B cell (primary cell): ENCODE results near the gene THY1. TPM values are rescaled to one million over a fixed set of nuclear protein-coding genes. Genes with fewer than 3 reads are reported as not detected.

Source experiments
- ATAC-seq: fragments of 200-7000 bp; cut with Tn5 transposase; one replicate; pipeline ENCODE4 v1.10.0; 2021; ENCODE audit warnings: low read depth, mild to moderate bottlenecking, moderate number of reproducible peaks, moderate library complexity
- CTCF ChIA-PET: fragments of 350-600 bp; sonication (Branson Sonifier 250); formaldehyde crosslinking; loops from one replicate; lab custom pipeline; 2021; ENCODE audit warnings: antibody characterized with exemption, inconsistent platforms; lab: Charles Lee
- POLR2A ChIA-PET: fragments of 350-600 bp; sonication (Branson Sonifier 250); formaldehyde crosslinking; loops from one replicate; lab custom pipeline; 2021; ENCODE audit warnings: antibody characterized with exemption; lab: Charles Lee
- DNase-seq: peaks from one replicate; pipeline ENCODE4 v3.0.0; 2013
- H2AFZ ChIP-seq: 2 replicates; pipeline ENCODE4 v1.6.1; 2012; ENCODE audit warnings: mild to moderate bottlenecking, low read depth, low read length; ENCODE audit not compliant: insufficient read depth, poor library complexity, severe bottlenecking
- H3K27ac ChIP-seq, 2 donors: 1 replicate in 1 of 2; 2 replicates in 1 of 2; pipeline ENCODE4 v1.5.1; 2012 to 2013; ENCODE audit warnings: low read length in 2 of 2, mild to moderate bottlenecking in 2 of 2, moderate library complexity in 1 of 2
- H3K27me3 ChIP-seq, 4 experiments: fragments of 200-600 bp in 1 of 4; sonication (generic) in 1 of 4; replicated peaks in 1 of 4; 1 replicate in 2 of 4; 2 replicates in 2 of 4; pipeline versions ENCODE4 v1.6.1 to v1.7.0; 2013 to 2016; ENCODE audit warnings: low read length in 3 of 4, mild to moderate bottlenecking in 2 of 4, mixed read lengths in 1 of 4, moderate library complexity in 1 of 4; ENCODE audit not compliant: insufficient read depth in 4 of 4, control insufficient read depth in 3 of 4; ENCODE audit errors: control extremely low read depth in 1 of 4
- H3K36me3 ChIP-seq, 2 experiments: replicated peaks in 1 of 2; 1 replicate in 1 of 2; 2 replicates in 1 of 2; pipeline versions ENCODE4 v1.6.1 to v1.7.1; 2013; ENCODE audit warnings: low read length in 1 of 2; ENCODE audit not compliant: insufficient read depth in 2 of 2, control insufficient read depth in 1 of 2; ENCODE audit errors: control extremely low read depth in 1 of 2, extremely low read depth in 1 of 2
- H3K4me1 ChIP-seq, 2 donors: fragments of 200-600 bp in 1 of 2; sonication (generic) in 1 of 2; 1 replicate in 1 of 2; 2 replicates in 1 of 2; pipeline versions ENCODE4 v1.5.1 to v1.6.1; 2013 to 2017; ENCODE audit warnings: low read length in 2 of 2; ENCODE audit not compliant: control insufficient read depth in 2 of 2, insufficient read depth in 2 of 2
- H3K4me2 ChIP-seq: replicated peaks from 2 replicates; pipeline ENCODE3; 2012; ENCODE audit warnings: mild to moderate bottlenecking, low read depth, low read length; ENCODE audit not compliant: poor library complexity, severe bottlenecking
- H3K4me3 ChIP-seq, 5 experiments: fragments of 200-600 bp in 1 of 5; sonication (generic) in 1 of 5; 1 replicate in 3 of 5; 2 replicates in 2 of 5; pipeline versions ENCODE4 v1.5.1 to v1.7.0; 2011 to 2016; ENCODE audit warnings: low read length in 4 of 5, mild to moderate bottlenecking in 4 of 5, low read depth in 2 of 5, control low read depth in 1 of 5, moderate library complexity in 1 of 5; ENCODE audit not compliant: insufficient read depth in 1 of 5; ENCODE audit errors: control extremely low read depth in 1 of 5, extremely low read depth in 1 of 5
- H3K79me2 ChIP-seq: fragments of 200-600 bp; sonication (generic); one replicate; pipeline ENCODE4 v1.6.0; 2016; ENCODE audit warnings: low read length; ENCODE audit not compliant: control insufficient read depth, insufficient read depth
- H3K9ac ChIP-seq: fragments of 200-600 bp; sonication (generic); 2 replicates; pipeline ENCODE4 v1.6.1; 2017; ENCODE audit warnings: mild to moderate bottlenecking, low read length, moderate library complexity
- H3K9me3 ChIP-seq, 3 donors: one replicate each; pipeline versions ENCODE4 v1.6.1 to v1.7.1; 2013; ENCODE audit warnings: low read length in 2 of 3; ENCODE audit not compliant: control insufficient read depth in 2 of 3, insufficient read depth in 1 of 3; ENCODE audit errors: control extremely low read depth in 1 of 3
- H4K20me1 ChIP-seq: 2 replicates; pipeline ENCODE4 v1.6.0; 2012; ENCODE audit warnings: mild to moderate bottlenecking, low read length; ENCODE audit not compliant: insufficient read depth, control insufficient read depth, poor library complexity, severe bottlenecking
- H3K27ac Mint-ChIP-seq: one replicate; pipeline ENCODE4 v1.8.0; 2021; ENCODE audit warnings: mixed read lengths
- H3K27me3 Mint-ChIP-seq: one replicate; pipeline ENCODE4 v1.8.0; 2021; ENCODE audit warnings: mixed read lengths
- H3K4me1 Mint-ChIP-seq: one replicate; pipeline ENCODE4 v1.8.0; 2021; ENCODE audit warnings: mixed read lengths
- H3K4me3 Mint-ChIP-seq: one replicate; pipeline ENCODE4 v1.8.0; 2021; ENCODE audit warnings: mixed read lengths
- H3K9me3 Mint-ChIP-seq: one replicate; pipeline ENCODE4 v1.8.0; 2022; ENCODE audit warnings: mixed read lengths; ENCODE audit not compliant: insufficient read depth
- CTCF ChIP-seq: fragments of 200-600 bp; IDR thresholded peaks from one replicate; pipeline ENCODE4 v1.8.0; 2022; ENCODE audit warnings: antibody characterized with exemption, mild to moderate bottlenecking
- EZH2 ChIP-seq: IDR thresholded peaks from 2 replicates; pipeline ENCODE4 v1.6.1; 2012; ENCODE audit warnings: borderline replicate concordance, low read depth, mild to moderate bottlenecking, moderate library complexity, low read length; ENCODE audit not compliant: insufficient read depth, poor library complexity, severe bottlenecking
- WGBS: methylation state at CpG from one replicate; pipeline ENCODE4 v1.1.5; 2013; ENCODE audit warnings: missing lambda C conversion rate; ENCODE audit not compliant: insufficient coverage; 5-methylcytosine and 5-hydroxymethylcytosine counted together
- intact Hi-C: fragments of 100-400 bp; cut with micrococcal nuclease; formaldehyde crosslinking; loops from one replicate; pipeline ENCODE4 v1.10.0; 2022
- polyA plus RNA-seq: library from polyadenylated mRNA; depleted of rRNA; stranded (reverse); fragments of >200 nt; gene quantifications from 2 replicates; pipeline ENCODE4 v1.2.3, GENCODE V29; 2012
- total RNA-seq, 2 donors: library from RNA; stranded (reverse); fragments of 120-200 nt in 1 of 2; gene quantifications; 1 replicate in 1 of 2; 2 replicates in 1 of 2; pipeline versions ENCODE4 v1.2.3 to v1.2.4, GENCODE V29; 2013 to 2022

Gene THY1
- total and polyA plus RNA-seq, 2 donors (not counting 1 experiment from before 2014, with no cell fraction given) = not detected

GRCh38 chr11:119369132-119369925 is 53.6 kb downstream of the THY1 start:
- peaks cover 5% of the 10 kb centered on the region for H3K4me1 Mint-ChIP-seq
- Histone ChIP-seq H3K79me2 (no peaks in the 10 kb centered on the region), H2AFZ (no peak overlapping the region), H3K4me3 (no peak overlapping the region), H3K27me3 (peaks cover 0 to 40% (median 19%) of the 10 kb centered on the region in 4 experiments), H3K27ac (no peak overlapping the region), H4K20me1 (no peaks in the 10 kb centered on the region), H3K36me3 (no peaks in the 10 kb centered on the region), H3K9me3 (peaks cover 0 to 13% (median 0%) of the 10 kb centered on the region in 3 donors), H3K9ac (no peak overlapping the region), H3K4me1 (peaks cover 4 to 10% of the 10 kb centered on the region in 2 donors), H3K4me2 (no peak overlapping the region)
- H3K9me3 Mint-ChIP-seq = no peaks in the 10 kb centered on the region
- ATAC-seq (no peak), DNase-seq (no peak)
- intact Hi-C loops = no loop called here
- CTCF ChIA-PET = interaction anchor here (0.7 to 3.6 kb wide), 5 partner anchors 11 to 46 kb away, joined by 3 to 16 read pairs (median 3); no protein-coding TSS in a partner anchor
- POLR2A ChIA-PET = no interaction called here
- H3K4me3 Mint-ChIP-seq = no peak overlapping the region
- no peak overlapping the region for H3K27ac Mint-ChIP-seq
- TF ChIP-seq CTCF = no peak
- no peak for TF ChIP-seq EZH2
- H3K27me3 Mint-ChIP-seq = peaks cover 56% of the 10 kb centered on the region
- 85% methylated on average over 10 of the region's 13 CpGs for WGBS
